ENCODE data around the gene TACSTD2.

DNA sequence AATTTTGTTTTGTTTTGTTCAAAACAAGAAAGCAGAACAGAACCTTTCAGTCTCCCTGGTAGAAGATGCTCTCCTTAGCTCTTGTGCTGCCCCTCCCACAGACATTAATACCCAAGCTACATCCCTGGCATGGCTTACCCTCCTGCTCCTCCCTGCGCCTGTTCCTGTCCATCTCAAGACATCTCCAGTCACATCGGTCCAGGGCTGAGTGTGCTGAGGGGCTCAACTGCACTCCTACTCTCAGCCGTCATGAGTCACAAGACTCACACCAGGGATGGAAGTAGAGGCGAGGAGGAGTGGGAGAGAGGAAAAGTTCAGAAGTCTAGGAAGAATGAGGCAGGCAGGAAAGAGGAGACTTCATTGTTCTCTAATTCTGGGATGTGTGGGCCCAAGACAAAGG lies 9.2 kb upstream of the TACSTD2 start:
- no peak for TF ChIP-seq TAF1 (IDR thresholded peaks at IDR 0.05; ENCODE audit: borderline replicate concordance, insufficient read depth, low read length)
- TF ChIP-seq SIN3A (IDR thresholded peaks at IDR 0.05; ENCODE audit: borderline replicate concordance, insufficient read depth, low read length) = no peak
- no peak for TF ChIP-seq POLR2AphosphoS5 (IDR thresholded peaks at IDR 0.05; ENCODE audit: low read depth, low read length)
- no peak for TF ChIP-seq REST (IDR thresholded peaks at IDR 0.05; ENCODE audit: insufficient read depth in 1 of 2, low read depth in 2 of 2, low read length in 2 of 2)
- TF ChIP-seq FOXP2 (optimal IDR thresholded peaks at IDR 0.05; ENCODE audit: borderline replicate concordance, extremely low read depth, extremely low read length, insufficient read depth) = no peak

Data from PFSK-1 (cell line).